HCT116 (cell line): ENCODE data around the gene LHPP. TPM values are rescaled to one million over a fixed set of nuclear protein-coding genes. Genes with fewer than 3 reads are reported as not detected.

ENCODE experiments used
- ATAC-seq: fragments of 200-7000 bp; cut with Tn5 transposase; 2 replicates; pipeline ENCODE4 v1.9.1; 2020; ENCODE audit warnings: mild to moderate bottlenecking, moderate library complexity
- BruUV-seq: library from RNA; stranded (reverse); fragments of 400-500 nt; replicated peaks from 2 replicates; lab custom pipeline; 2021; lab: Mats Ljungman, UMichigan
- CTCF ChIA-PET: fragments of 300-600 bp; sonication (Branson Sonifier 250); formaldehyde crosslinking; loops from one replicate; lab custom pipeline; 2021; ENCODE audit warnings: antibody characterized with exemption; lab: Charles Lee
- POLR2A ChIA-PET: fragments of 300-600, 350-600 bp; sonication (Branson Sonifier 250); formaldehyde crosslinking; loops from one replicate; lab custom pipeline; 2021; ENCODE audit warnings: antibody characterized with exemption; lab: Charles Lee
- RAD21 ChIA-PET, 2 experiments: fragments of 300-600 bp; sonication (Branson Sonifier 250); formaldehyde crosslinking; loops; one replicate each; lab custom pipeline; 2023; ENCODE audit warnings: low total read pairs in 2 of 2; ENCODE audit not compliant: uncharacterized antibody in 2 of 2, unreplicated experiment in 2 of 2, low non-redundant PET in 1 of 2; lab: Charles Lee
- DNase-seq: peaks from one replicate; pipeline ENCODE4 v3.0.0-alpha.2; 2010; ENCODE audit warnings: low read depth, low spot score
- H2AFZ ChIP-seq: fragments of 200-600 bp; shearing (Covaris generic), sonication (generic); 2 replicates; pipeline ENCODE4 v1.6.1; 2017; ENCODE audit warnings: low read depth, mixed run types, mixed read lengths, antibody characterized with exemption, low read length; ENCODE audit not compliant: poor library complexity, severe bottlenecking
- H3K27ac ChIP-seq: 2 replicates; pipeline ENCODE4 v1.5.1; 2012; ENCODE audit warnings: low read depth, low read length
- H3K27me3 ChIP-seq: fragments of 200-600 bp; sonication (generic); 2 replicates; pipeline ENCODE4 v1.6.1; 2016; ENCODE audit warnings: mixed run types, low read length, mixed read lengths; ENCODE audit not compliant: insufficient read depth
- H3K36me3 ChIP-seq, 2 experiments: fragments of 200-500 bp in 1 of 2; fragments of 200-600 bp in 1 of 2; sonication (Bioruptor generic) in 1 of 2; sonication (generic) in 1 of 2; 2 replicates each; pipeline versions ENCODE4 v1.5.1 to v1.6.1; 2014 to 2016; ENCODE audit warnings: low read length in 2 of 2, inconsistent platforms in 1 of 2, mixed read lengths in 1 of 2, mixed run types in 1 of 2; ENCODE audit not compliant: insufficient read depth in 2 of 2, control insufficient read depth in 1 of 2
- H3K4me1 ChIP-seq, 2 experiments: fragments of 200-600 bp in 1 of 2; sonication (generic) in 1 of 2; 2 replicates each; pipeline versions ENCODE4 v1.5.1 to v1.6.1; 2012 to 2017; ENCODE audit warnings: low read length in 2 of 2, inconsistent platforms in 1 of 2, mild to moderate bottlenecking in 1 of 2, mixed read lengths in 1 of 2, mixed run types in 1 of 2, moderate library complexity in 1 of 2; ENCODE audit not compliant: insufficient read depth in 2 of 2, control insufficient read depth in 1 of 2
- H3K4me2 ChIP-seq: fragments of 200-600 bp; sonication (generic); 2 replicates; pipeline ENCODE4 v1.6.1; 2017; ENCODE audit warnings: mixed run types, low read length, mixed read lengths
- H3K4me3 ChIP-seq, 2 experiments: fragments of 200-600 bp in 1 of 2; sonication (generic) in 1 of 2; replicated peaks in 1 of 2; 2 replicates each; pipeline ENCODE4 v1.5.1; 2011 to 2016; ENCODE audit warnings: low read length in 2 of 2, control low read depth in 1 of 2, low read depth in 1 of 2, mild to moderate bottlenecking in 1 of 2, mixed read lengths in 1 of 2, mixed run types in 1 of 2
- H3K79me2 ChIP-seq: fragments of 200-600 bp; sonication (generic); 2 replicates; pipeline ENCODE4 v1.6.1; 2017; ENCODE audit warnings: mild to moderate bottlenecking, mixed run types, low read length, moderate library complexity, mixed read lengths; ENCODE audit not compliant: insufficient read depth
- H3K9ac ChIP-seq: fragments of 200-600 bp; sonication (generic); 2 replicates; pipeline ENCODE4 v1.6.1; 2016; ENCODE audit warnings: low read length, mixed read lengths
- H3K9me2 ChIP-seq: fragments of 200-600 bp; sonication (generic), shearing (Covaris generic); 2 replicates; pipeline ENCODE4 v1.6.1; 2017; ENCODE audit warnings: mixed run types, mild to moderate bottlenecking, moderate library complexity; ENCODE audit not compliant: insufficient read depth
- H3K9me3 ChIP-seq, 2 experiments: fragments of 200-500 bp in 1 of 2; fragments of 200-600 bp in 1 of 2; sonication (Bioruptor generic) in 1 of 2; sonication (generic) in 1 of 2; 2 replicates each; pipeline ENCODE4 v1.6.1; 2014 to 2017; ENCODE audit warnings: low read length in 2 of 2, mixed read lengths in 2 of 2, inconsistent platforms in 1 of 2, low read depth in 1 of 2, mild to moderate bottlenecking in 1 of 2, mixed run types in 1 of 2, moderate library complexity in 1 of 2; ENCODE audit not compliant: control insufficient read depth in 1 of 2, insufficient read depth in 1 of 2
- H4K20me1 ChIP-seq: fragments of 200-600 bp; sonication (generic), shearing (Covaris generic); 2 replicates; pipeline ENCODE4 v1.6.1; 2017; ENCODE audit warnings: mixed run types, mild to moderate bottlenecking, moderate library complexity; ENCODE audit not compliant: insufficient read depth
- FOSL1 ChIP-seq: IDR thresholded peaks from 2 replicates; pipeline ENCODE4 v1.6.1; 2012; ENCODE audit warnings: low read depth
- RAD21 ChIP-seq: IDR thresholded peaks from 2 replicates; pipeline ENCODE4 v1.6.1; 2012; ENCODE audit warnings: low read depth, mild to moderate bottlenecking
- YY1 ChIP-seq: IDR thresholded peaks from 2 replicates; pipeline ENCODE4 v1.6.1; 2011; ENCODE audit warnings: low read length, low read depth, moderate library complexity, mild to moderate bottlenecking; ENCODE audit not compliant: insufficient replicate concordance; ENCODE audit errors: extremely low read depth
- intact Hi-C: fragments of 100-400 bp; cut with micrococcal nuclease; formaldehyde crosslinking; loops from 2 replicates; pipeline ENCODE4 v1.10.0; 2022
- total RNA-seq: library from RNA; stranded (reverse); gene quantifications from one replicate; pipeline ENCODE4 v1.2.1, GENCODE V29; 2021; ENCODE audit not compliant: unreplicated experiment
- TF ChIP-seq, protein P1 (sequence below): IDR thresholded peaks from 2 replicates; pipeline ENCODE4 v1.6.1; 2012; ENCODE audit warnings: low read depth

The LHPP gene
- total RNA-seq, 1 experiment from 2014 or later = 45.8 TPM

DNA sequence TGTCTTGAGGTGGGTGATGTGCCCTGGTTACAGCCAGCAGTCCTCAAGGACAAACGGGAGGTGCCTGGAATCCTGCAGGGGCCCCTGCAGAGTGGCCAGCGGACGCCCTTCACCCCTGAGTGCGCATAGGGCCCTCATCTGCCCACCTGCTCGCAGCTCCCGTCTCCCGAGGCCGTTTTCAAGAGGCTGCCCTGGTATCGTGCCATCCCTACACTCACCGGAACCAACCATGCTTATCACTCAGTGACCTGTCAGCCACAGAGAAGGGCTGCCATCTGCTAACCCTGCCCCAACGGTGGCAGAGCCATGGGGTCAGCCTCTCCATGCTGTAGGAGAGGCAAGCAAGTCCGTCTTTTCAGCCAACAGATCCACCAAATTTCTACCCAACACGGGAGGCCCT lies 160.5 kb downstream of the LHPP start:
- no peak for ATAC-seq
- no peak overlapping the region for H3K4me2 ChIP-seq
- no peak for DNase-seq
- H3K27me3 ChIP-seq = no peaks in the 10 kb centered on the region
- H3K4me1 ChIP-seq = peaks cover 8% of the 10 kb centered on the region in 2 experiments
- intact Hi-C loops = no loop called here
- H3K4me3 ChIP-seq = no peak overlapping the region
- no TSS peak for BruUV-seq
- no peaks in the 10 kb centered on the region for H3K79me2 ChIP-seq
- no peak overlapping the region for H3K27ac ChIP-seq
- ChIA-PET POLR2A (no interaction called here), RAD21 (no interaction called here), CTCF (no interaction called here)
- H2AFZ ChIP-seq = no peak overlapping the region
- TF ChIP-seq YY1 (no peak), RAD21 (no peak)
- TF ChIP-seq, protein P1, sequence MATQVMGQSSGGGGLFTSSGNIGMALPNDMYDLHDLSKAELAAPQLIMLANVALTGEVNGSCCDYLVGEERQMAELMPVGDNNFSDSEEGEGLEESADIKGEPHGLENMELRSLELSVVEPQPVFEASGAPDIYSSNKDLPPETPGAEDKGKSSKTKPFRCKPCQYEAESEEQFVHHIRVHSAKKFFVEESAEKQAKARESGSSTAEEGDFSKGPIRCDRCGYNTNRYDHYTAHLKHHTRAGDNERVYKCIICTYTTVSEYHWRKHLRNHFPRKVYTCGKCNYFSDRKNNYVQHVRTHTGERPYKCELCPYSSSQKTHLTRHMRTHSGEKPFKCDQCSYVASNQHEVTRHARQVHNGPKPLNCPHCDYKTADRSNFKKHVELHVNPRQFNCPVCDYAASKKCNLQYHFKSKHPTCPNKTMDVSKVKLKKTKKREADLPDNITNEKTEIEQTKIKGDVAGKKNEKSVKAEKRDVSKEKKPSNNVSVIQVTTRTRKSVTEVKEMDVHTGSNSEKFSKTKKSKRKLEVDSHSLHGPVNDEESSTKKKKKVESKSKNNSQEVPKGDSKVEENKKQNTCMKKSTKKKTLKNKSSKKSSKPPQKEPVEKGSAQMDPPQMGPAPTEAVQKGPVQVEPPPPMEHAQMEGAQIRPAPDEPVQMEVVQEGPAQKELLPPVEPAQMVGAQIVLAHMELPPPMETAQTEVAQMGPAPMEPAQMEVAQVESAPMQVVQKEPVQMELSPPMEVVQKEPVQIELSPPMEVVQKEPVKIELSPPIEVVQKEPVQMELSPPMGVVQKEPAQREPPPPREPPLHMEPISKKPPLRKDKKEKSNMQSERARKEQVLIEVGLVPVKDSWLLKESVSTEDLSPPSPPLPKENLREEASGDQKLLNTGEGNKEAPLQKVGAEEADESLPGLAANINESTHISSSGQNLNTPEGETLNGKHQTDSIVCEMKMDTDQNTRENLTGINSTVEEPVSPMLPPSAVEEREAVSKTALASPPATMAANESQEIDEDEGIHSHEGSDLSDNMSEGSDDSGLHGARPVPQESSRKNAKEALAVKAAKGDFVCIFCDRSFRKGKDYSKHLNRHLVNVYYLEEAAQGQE = no peak
- no peaks in the 10 kb centered on the region for H3K9me3 ChIP-seq
- H4K20me1 ChIP-seq = no peaks in the 10 kb centered on the region
- H3K9me2 ChIP-seq = no peaks in the 10 kb centered on the region
- H3K36me3 ChIP-seq = no peaks in the 10 kb centered on the region
- no peak overlapping the region for H3K9ac ChIP-seq

DNA sequence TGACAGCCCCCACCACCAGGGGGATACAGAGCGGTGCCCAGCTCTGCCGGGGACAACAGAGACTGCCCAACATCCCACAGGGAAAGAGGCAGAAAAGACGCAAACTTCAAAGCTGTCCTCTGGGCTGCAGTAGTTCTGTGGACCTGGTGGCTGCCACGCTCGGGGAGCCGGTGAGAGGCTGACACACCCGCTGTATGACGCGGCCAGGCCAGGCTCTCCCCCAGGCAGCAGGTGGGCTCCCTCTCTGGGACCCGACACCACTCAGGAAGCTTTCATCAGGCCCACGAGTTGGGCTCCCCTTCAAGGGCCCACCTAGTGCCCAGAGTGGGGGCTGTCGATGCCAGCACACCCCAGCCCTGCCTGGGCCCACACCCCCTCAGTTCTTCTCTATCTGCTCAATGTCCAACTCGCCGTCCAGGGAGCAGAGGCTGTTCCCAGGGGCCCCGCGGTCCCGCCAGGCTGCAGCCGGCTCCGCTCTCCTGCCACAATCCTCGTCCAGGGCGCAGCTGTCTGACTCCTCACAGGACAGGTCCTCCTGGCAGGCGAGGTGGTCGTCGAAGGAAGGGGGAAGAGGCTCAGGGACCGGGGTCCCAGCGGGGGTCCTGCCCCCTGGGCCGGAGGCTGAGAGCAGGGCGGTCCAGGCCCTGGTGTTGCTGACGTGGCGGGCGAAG lies 161.4 kb downstream of the LHPP start:
- no peaks in the 10 kb centered on the region for H3K36me3 ChIP-seq
- no peaks in the 10 kb centered on the region for H3K27me3 ChIP-seq
- no peak overlapping the region for H2AFZ ChIP-seq
- POLR2A ChIA-PET = no interaction called here
- ATAC-seq (no peak), DNase-seq (no peak)
- no peak overlapping the region for H3K4me2 ChIP-seq
- no peak overlapping the region for H3K9ac ChIP-seq
- CTCF ChIA-PET = no interaction called here
- no peaks in the 10 kb centered on the region for H4K20me1 ChIP-seq
- no peak overlapping the region for H3K27ac ChIP-seq
- no peaks in the 10 kb centered on the region for H3K9me3 ChIP-seq
- no TSS peak for BruUV-seq
- no peak overlapping the region for H3K4me3 ChIP-seq
- intact Hi-C loops = no loop called here
- no peaks in the 10 kb centered on the region for H3K9me2 ChIP-seq
- RAD21 ChIA-PET = no interaction called here
- no peak for TF ChIP-seq FOSL1
- H3K4me1 ChIP-seq = peaks cover 16% of the 10 kb centered on the region in 2 experiments
- H3K79me2 ChIP-seq = no peaks in the 10 kb centered on the region
